ENCODE results near the gene PMPCB. TPM values are rescaled to one million over a fixed set of nuclear protein-coding genes. Genes with fewer than 3 reads are reported as not detected.
"Not testable (repeated sequence)": the region's sequence is repeated elsewhere in the genome, so short reads cannot be mapped to it uniquely, and the experiment has no call there.

The PMPCB gene
- total RNA-seq: 43.6 TPM
- long read RNA-seq, transcript PMPCB-201 (13 exons, 2,472 nt): major isoform, 38 of 49 reads
- long read RNA-seq, partial matches to known transcripts: 2 of 49 reads
- long read RNA-seq, other reads (novel, unspliced or antisense): 7 of 49 reads

GRCh38 chr7:103296901-103297836 lies at the start of gene PMPCB:
PMPCB (plus strand) TSS chr7:103297435; CDS start chr7:103297460, 25 bp downstream.
- Histone ChIP-seq H3K36me3 (peaks cover 35% of the 10 kb centered on the region), H3K4me1 (peaks cover 17% of the 10 kb centered on the region), H3K9me3 (no peaks in the 10 kb centered on the region), H3K4me3 (peak within 1 kb of the TSS; percentile 98), H3K27me3 (no peaks in the 10 kb centered on the region), H3K27ac (peak within 1 kb of the TSS; percentile 91)
- DNase-seq: peak; percentile 97
- peak; percentile 100 for ATAC-seq
- intact Hi-C loops (cut with DNase I): no loop called here
- peak; percentile 98 for TF ChIP-seq CTCF (IDR thresholded peaks at IDR 0.05)

- ATAC-seq; intact Hi-C loops (cut with DNase I); H3K9me3 ChIP-seq; H3K4me1 ChIP-seq; H3K27ac ChIP-seq; H3K4me3 ChIP-seq; H3K27me3 ChIP-seq; DNase-seq; H3K36me3 ChIP-seq: not testable (repeated sequence)
These were observed 43.3 kb upstream of the PMPCB start for GRCh38 chr7:103253699-103254506.

- H3K27me3 ChIP-seq; DNase-seq; H3K36me3 ChIP-seq; ATAC-seq; H3K4me1 ChIP-seq; H3K4me3 ChIP-seq; intact Hi-C loops (cut with DNase I); H3K27ac ChIP-seq; H3K9me3 ChIP-seq: not testable (repeated sequence)
These were observed 33.2 kb upstream of the PMPCB start for GRCh38 chr7:103264054-103264453.

GRCh38 chr7:103266229-103266628 lies 31.0 kb upstream of the PMPCB start:
- H3K4me3 ChIP-seq; intact Hi-C loops (cut with DNase I); H3K27ac ChIP-seq; H3K27me3 ChIP-seq; ATAC-seq; DNase-seq; H3K36me3 ChIP-seq; H3K9me3 ChIP-seq; H3K4me1 ChIP-seq: not testable (repeated sequence)

- ATAC-seq; DNase-seq; H3K4me1 ChIP-seq; H3K36me3 ChIP-seq; H3K9me3 ChIP-seq; intact Hi-C loops (cut with DNase I); H3K4me3 ChIP-seq; H3K27ac ChIP-seq; H3K27me3 ChIP-seq: not testable (repeated sequence)
These were observed 23.9 kb upstream of the PMPCB start for GRCh38 chr7:103273374-103273773.

- H3K36me3 ChIP-seq; H3K27ac ChIP-seq; intact Hi-C loops (cut with DNase I); H3K27me3 ChIP-seq; ATAC-seq; H3K4me3 ChIP-seq; H3K4me1 ChIP-seq; H3K9me3 ChIP-seq; DNase-seq: not testable (repeated sequence)
These were observed 22.4 kb upstream of the PMPCB start for GRCh38 chr7:103274867-103275266.

GRCh38 chr7:103278195-103278594 lies 19.0 kb upstream of the PMPCB start:
- H3K27ac ChIP-seq; H3K4me1 ChIP-seq; DNase-seq; H3K9me3 ChIP-seq; intact Hi-C loops (cut with DNase I); ATAC-seq; H3K4me3 ChIP-seq; H3K36me3 ChIP-seq; H3K27me3 ChIP-seq: not testable (repeated sequence)

GRCh38 chr7:103279636-103279962 lies 17.6 kb upstream of the PMPCB start:
- Histone ChIP-seq H3K27ac (peak overlapping the region; percentile 24), H3K4me3 (peak overlapping the region; percentile 62)
- ATAC-seq: peak; percentile 62
- H3K9me3 ChIP-seq; H3K36me3 ChIP-seq; intact Hi-C loops (cut with DNase I); H3K27me3 ChIP-seq; H3K4me1 ChIP-seq; DNase-seq: not testable (repeated sequence)

- peak overlapping the region; percentile 24 for H3K27ac ChIP-seq
- peak; percentile 96 for ATAC-seq
- peak overlapping the region; percentile 62 for H3K4me3 ChIP-seq
- H3K4me1 ChIP-seq; intact Hi-C loops (cut with DNase I); H3K27me3 ChIP-seq; H3K9me3 ChIP-seq; H3K36me3 ChIP-seq: not testable (repeated sequence)
- DNase-seq: peak; percentile 86
These were observed 17.1 kb upstream of the PMPCB start for GRCh38 chr7:103279963-103280802.

- H3K36me3 ChIP-seq; H3K9me3 ChIP-seq; intact Hi-C loops (cut with DNase I); DNase-seq; H3K4me1 ChIP-seq; H3K27me3 ChIP-seq: not testable (repeated sequence)
- Histone ChIP-seq H3K27ac (peak overlapping the region; percentile 24), H3K4me3 (peak overlapping the region; percentile 62)
- peak; percentile 27 for ATAC-seq
These were observed 16.5 kb upstream of the PMPCB start for GRCh38 chr7:103280803-103281155.

GRCh38 chr7:103282802-103283427 lies 14.3 kb upstream of the PMPCB start:
- H3K27me3 ChIP-seq; H3K4me1 ChIP-seq; H3K4me3 ChIP-seq; H3K27ac ChIP-seq; H3K36me3 ChIP-seq; DNase-seq; ATAC-seq; intact Hi-C loops (cut with DNase I); H3K9me3 ChIP-seq: not testable (repeated sequence)

Data from upper lobe of right lung (tissue), 1 donor.